HG02678 (cell line): Measurements from ENCODE around the gene TRA2B.

Experiments used
- ATAC-seq: cut with Tn5 transposase; IDR thresholded peaks from one replicate; pipeline ENCODE4 v1.9.1; 2021; ENCODE audit warnings: mild to moderate bottlenecking, moderate library complexity; ENCODE audit not compliant: unreplicated experiment

The TRA2B gene

DNA sequence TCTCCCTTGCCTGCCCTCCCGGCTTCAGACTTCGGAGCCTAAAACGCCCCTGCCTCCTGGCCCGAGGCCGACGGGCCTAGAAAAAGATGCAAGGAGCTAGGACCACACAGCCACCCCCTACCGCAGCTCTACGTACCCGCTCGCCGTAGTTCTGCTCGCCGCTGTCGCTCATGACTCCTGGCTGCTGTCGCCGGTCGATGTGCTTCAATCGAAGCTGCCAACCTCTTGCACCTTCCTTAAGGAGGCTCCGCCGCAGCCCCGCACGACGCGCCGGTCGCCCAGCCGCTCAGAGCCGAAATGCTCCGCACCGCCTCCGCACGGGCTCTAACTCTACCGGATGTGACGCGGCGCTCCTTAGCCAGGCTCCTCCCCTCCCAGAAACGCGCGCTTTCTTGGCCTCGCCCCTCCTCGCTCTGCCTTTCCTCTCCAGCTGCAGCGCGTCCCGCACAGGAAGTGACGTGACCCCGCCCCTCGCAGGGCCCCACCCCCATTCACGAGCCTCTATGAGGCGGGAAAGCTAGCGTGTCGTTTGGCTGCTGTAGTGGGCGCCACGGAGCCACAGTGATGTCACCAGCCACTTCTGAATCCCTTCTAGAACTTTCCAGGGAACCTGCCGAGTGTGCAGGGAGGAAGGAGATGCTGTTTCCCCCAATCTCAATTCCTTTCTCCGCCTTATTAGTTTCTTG, at the start of gene TRA2B:
Gene TRA2B, minus strand, starts transcription at position 326 of the 686 bp plus-strand sequence. Its CDS starts 154 bp downstream, at position 172.
- peak; percentile 93 for ATAC-seq

DNA sequence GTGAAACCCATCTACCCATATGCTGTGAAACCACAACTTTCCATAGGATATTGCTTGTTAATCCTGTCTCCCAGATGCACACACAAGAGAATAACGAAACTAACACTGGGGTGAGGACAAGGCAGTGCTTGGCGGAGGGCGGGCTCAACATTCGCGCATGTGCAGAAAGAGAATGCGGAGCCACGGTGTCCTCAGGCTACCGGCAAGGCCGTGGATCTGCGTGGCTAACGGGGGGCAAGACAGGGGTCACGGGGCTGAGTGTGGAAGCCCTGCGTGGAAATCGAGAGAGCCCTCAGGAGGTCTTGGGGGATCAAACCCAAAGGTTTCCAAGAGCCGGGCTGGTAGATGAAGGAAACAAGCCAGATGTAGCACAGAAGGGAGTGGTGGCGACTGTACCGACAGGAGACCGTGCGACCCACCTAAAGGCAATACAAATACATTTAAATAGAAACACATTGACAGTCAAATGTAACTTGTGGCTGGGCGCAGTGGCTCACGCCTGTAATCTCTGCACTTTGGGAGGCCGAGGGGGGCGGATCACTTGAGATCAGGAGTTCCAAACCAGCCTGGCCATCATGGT, 48.5 kb upstream of the TRA2B start:
- ATAC-seq: no peak

DNA sequence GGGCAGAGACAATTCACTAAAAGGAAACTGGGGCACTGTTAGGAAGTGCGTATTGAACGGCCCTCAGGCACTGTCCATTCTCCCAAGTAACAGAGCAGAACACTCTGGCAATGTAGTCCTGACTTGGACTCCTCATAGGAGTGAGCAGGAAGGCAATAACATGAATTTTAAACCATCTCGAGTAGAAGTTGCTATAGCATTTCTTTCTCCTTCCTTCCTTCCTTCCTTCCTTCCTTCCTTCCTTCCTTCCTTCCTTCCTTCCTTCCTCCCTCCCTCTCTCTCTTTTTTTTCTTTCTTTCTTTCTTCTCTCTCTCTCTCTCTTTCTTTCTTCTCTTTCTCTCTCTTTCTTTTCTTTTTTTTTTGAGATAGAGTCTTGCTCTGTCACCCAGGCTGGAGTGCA, 46.4 kb upstream of the TRA2B start:
- ATAC-seq: no peak

DNA sequence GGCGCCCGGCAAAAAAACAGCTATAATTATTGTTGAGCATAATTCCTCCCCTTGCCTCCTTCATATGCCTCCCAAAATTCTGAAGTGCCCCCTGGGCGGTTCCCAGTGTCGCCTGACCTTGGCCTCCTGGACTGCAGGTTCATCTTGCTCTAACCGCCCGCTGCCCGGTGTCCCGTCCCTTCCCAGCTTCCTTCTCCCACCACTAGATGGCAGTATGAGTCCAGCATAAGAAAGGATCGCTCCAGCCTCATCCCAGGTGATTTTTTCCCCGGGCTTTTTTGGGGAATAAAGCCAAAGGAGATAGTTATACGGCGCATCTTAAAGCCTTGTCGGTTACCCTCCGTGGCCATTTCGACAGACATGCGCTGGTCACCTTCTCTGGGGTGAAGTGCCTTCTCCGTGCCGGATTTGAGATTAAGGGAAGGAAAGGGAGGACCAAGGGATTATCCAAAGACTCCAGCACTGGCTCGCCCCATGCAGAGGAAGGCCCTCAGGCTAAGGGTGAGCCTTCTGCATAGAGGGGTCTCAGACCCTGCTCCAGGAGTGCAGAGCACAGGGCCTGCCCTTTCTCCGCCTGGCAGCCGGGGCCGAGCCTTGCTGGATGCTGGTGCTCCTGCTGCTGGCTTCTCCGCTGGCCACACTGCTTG, 45.8 kb upstream of the TRA2B start:
- no peak for ATAC-seq

DNA sequence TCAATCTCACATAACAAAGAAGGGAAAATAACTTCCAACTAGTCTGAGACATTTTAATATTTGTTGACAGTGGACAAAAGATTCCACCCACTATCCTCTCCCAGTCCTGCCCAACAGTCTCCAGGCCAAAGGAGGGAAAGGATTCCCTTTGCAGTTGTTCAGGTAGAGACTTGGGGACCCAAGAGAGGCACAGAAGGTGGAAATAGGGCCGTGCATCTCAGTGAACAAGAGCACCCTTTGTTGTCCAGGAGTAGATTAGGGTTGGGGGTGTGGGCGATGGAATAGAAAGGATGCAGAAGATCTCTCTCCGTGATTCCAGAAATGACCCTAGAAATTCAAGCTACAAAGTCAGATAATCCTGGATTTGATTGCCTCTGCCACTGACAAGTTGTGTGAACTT, 44.8 kb upstream of the TRA2B start:
- ATAC-seq: no peak

DNA sequence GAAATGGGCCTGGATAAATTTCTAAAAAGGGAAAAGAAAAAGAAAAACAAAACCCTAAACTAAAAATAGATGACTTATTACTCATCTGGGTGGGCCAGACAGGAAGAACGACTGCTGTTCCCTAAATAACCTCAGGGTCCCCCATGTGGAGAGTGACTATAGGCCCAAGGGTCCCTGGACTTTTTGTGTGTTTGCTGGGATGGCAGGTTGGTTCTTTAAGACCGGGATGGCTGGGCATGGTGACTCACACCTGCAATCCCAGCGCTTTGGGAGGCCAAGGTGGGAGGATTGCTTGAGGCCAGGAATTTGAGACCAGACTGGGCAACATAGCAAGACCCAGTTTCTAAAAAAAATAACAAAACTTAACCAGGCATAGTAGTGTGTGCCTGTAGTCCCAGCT, 43.8 kb upstream of the TRA2B start:
- no peak for ATAC-seq

DNA sequence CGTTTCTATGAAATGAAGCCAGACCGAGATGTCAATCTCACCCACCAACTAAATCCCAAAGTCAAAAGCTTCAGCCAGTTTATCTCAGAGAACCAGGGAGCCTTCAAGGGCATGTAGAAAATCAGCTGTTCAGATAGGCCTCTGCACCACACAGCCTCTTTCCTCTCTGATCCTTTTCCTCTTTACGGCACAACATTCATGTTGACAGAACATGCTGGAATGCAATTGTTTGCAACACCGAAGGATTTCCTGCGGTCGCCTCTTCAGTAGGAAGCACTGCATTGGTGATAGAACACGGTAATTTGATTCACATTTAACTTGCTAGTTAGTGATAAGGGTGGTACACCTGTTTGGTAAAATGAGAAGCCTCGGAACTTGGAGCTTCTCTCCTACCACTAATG, 41.9 kb upstream of the TRA2B start:
- no peak for ATAC-seq

DNA sequence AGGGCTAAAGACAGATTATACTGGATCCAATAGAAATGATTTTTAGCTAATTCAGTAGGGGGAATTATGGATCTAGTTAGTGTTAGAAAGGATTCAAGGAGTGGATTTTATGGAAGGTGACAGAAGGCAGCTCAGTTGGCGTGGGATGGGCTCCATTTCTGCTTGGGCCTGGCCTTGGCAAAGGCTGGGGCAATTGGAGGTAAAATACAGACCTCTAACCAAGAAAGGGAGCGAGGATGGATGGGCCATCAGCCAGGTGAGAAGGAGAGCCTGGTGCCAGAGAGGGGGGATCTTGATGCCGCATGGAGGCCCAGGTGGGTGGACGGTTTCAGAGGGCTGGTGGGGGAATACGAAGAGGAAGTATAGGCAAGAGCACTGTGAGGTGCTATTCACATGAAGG, 40.7 kb upstream of the TRA2B start:
- no peak for ATAC-seq

DNA sequence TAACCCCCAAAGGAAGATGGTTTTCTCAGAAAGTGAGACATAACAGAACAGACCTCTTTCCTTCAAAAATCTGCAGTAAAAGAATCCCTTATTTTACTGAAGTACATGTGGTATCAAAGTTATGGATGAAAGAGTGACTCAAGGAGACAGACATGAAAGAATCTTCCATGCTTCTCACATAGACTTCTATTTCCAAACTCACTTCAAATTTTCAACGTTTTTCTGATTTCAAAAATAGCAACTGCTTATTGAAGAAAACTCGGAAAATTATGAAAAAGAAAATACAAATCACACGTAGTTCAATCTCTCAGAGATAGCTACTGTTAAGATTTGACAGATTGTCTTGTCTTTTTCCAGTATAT, 39.8 kb upstream of the TRA2B start:
- no peak for ATAC-seq

DNA sequence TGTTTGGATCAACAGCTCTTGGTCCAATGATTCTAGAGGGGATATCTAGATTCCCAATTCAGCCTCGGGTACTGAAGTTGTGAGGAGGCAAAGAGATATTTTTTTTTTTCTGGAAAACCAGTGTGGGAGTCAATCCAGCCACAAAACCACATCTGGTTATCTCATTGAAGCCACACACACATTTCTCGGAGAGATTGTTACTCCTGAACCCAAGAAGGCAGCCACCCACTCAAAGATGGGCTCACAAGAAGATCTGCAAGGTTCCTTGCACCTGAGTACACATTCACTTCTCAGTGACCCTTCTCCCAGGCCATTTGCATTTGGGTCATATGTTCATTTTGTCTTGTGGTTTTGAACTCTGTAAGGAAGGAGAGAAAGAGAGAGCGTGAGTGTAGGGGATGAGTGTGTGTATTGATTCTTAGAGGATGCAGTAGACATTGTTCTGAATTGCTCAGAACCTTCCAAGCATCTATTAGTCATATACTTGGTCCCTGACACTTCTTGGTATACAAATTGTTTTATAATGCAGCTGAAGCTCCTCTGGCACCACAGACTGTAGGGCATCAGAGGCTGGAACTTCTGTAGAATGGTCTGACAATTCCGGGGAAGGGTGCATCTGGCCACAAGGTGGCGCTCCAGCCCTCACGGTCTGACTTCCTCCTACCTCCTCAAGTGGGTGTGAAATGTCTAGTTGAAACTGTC, 39.3 kb upstream of the TRA2B start:
- ATAC-seq: peak; percentile 85

DNA sequence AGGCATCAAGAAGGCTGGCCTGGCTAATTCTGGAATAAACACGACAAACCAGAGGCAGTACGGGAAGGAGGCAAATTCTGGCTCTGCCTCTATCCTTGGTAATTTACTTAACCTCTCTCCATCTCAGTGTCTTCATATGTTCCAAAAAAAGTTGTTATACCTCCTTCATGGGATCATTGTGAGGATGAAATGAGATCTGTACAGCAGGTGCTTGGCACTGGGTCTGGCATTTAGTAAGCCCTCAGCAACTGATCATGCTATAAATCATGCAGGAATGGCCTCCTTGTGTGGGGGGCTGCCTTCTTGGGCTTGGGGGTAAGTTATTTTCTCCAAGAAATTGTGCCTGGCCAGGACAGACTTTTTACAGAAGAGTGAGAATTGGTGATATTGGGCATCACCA, 38.3 kb upstream of the TRA2B start:
- no peak for ATAC-seq

DNA sequence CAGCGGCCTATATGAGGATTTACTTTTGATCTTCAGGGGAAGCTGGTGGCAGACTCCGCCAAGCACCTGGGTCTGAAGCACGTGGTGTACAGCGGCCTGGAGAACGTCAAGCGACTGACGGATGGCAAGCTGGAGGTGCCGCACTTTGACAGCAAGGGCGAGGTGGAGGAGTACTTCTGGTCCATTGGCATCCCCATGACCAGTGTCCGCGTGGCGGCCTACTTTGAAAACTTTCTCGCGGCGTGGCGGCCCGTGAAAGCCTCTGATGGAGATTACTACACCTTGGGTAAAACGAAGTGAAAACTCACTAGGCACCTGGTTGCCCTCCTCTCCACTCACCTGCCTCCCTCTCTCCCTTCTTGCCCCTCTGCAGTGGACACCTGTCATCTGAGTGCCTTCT, 33.8 kb upstream of the TRA2B start:
- ATAC-seq: no peak

DNA sequence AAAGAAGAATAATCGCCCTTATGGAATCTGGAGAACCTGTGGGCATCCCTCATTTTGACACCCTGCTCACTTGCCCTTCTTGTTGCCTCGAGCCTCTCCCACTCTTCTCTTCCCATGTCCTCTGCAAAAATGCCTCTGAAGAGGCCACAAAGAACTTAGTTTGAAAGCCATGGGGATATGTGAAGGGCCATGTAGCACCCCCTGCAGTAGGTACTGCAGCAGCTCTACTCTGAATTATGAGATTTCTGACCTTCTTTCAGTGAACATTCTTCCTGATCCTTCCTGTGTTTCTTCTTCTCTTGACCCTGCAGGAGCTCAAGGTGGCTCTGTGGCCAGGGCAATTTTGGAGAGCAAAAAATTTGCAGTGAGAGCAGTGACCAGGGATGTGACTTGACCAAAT, 30.4 kb upstream of the TRA2B start:
- ATAC-seq: no peak

DNA sequence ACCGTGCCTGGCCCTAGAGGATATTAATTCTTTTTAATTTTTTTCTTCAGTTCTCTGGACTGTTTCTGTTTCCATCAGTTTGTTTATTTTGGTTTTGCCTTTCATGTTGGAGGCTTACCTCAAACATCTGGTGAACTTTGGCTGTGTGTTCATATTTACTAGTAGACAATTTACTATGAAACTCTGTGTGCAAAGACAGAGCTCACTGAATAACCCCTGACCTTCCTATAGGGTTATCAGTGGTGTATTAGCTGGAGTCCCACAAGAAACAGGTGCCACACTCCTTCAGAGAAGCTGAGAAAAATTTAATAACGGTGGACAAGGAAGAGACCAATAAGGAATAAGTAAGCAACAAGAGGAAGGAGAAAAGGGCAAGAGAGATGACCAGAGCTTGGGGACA, 28.8 kb upstream of the TRA2B start:
- ATAC-seq: no peak

DNA sequence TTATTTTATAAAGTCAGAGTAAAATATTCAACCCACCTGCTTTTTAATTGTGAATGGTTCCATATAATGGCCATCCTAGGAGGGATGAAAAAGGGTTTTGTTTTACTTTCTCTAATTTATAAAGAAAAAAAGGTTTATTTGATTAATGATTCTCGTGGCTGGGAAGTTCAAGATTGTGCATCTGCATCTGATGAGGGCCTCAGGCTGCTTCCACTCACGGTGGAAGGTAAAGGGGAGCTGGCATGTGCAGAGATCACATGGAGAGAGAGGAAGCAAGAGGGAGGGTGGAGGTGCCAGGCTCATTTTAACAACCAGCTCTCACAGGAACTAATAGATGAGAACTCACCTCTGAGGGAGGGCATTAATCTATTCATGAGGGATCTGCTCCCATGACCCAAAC, 27.7 kb upstream of the TRA2B start:
- ATAC-seq: no peak

DNA sequence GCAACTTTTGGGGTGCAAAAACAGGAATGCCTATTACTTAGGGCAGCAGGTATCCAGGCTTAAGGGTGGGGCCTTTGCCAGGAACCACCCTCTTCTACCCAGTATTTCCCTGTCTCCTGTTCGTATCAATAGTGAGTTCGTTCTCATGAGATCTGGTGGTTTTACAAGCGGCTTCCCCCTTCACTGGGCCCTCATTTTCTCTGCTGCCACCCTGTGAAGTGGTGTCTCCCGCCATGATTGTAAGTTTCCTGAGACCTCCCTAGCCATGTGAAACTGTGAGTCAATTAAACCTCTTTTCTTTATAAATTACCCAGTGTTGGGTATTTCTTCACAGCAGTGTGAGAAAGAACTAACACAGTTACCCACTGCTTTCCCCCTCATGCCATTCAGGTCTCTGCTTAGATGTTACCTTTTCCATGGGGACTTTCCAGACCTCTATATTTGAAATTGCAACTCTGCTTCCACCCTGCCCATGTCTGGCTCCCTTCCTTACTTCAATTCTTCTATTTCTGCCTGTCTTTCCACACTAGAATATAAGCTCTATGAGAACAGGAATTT, 23.9 kb upstream of the TRA2B start:
- ATAC-seq: no peak

DNA sequence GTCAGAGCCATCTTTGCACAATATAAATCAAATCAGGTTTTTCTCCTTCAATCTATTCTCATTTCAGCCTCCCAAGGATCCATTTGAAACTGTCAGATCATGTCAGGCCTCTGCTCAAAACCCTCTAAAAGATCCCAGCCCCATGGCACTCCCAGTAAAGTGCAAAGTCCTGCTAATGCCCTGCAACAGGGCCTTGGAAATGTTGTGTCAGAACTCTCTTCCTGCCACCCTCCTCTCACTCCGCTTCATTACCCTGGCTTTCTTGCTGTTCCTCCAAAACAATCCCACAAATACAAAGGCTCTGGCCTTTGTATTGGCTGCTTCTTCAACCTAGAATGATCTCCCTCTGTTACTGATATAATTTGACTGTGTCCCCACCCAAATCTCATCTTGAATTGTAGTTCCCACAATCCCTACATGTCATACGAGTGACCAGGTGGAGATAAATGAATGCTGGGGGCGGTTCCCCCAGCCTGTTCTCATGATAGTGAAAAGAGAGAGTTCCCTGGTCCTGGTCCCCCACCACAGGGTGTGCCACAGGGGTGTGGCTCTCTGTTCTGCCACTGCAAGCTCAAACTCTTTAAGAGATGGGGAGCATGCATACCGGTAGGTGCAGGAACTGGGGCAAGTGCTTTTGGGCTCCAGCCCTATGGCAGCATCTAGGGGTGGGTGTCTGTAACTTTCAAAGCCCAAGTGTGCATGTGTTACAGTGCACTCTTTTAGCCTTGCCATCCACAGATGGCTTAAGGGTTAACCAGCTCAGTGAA, 22.9 kb upstream of the TRA2B start:
- ATAC-seq: no peak

DNA sequence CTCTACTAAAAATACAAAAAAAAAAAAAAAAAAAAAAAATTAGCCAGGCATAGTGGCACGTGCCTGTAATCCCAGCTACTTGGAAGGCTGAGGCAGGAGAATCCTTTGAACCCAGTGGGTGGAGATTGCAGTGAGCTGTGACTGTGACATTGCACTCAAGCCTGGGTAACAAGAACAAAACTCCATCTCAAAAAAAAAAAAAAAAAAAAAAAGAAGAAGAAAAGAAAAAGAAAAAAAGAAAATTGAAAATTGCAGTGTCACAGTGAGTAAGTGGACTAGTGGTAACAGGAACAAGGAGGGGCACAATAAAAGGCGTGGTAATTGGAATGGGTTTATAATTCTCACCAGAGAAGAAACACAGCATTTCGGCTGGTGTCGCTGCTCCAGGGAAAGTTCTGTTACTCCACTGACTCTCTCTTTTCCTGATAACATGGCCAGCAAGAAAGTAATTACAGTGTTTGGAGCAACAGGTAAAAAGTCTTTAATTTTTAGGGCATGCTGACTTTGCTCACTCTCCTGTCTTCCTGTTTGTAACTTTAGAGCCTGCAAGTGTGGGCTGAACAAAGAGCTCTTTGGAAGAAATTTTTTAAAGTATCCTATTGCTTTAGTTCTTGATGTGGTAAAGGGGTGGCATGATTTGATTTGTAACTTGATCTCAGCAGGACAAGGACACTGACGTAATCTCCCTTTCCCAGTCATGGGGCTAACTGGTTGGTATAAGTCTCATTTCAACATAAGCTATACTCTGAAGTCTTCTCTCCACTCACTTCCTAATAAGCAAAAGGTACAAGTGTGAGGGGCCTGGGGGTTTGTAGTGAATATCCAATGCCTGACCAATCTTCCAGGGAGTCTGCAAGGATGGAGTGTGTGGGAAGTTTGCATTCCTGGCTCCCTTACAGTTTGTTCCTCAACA, 22.1 kb upstream of the TRA2B start:
- no peak for ATAC-seq

DNA sequence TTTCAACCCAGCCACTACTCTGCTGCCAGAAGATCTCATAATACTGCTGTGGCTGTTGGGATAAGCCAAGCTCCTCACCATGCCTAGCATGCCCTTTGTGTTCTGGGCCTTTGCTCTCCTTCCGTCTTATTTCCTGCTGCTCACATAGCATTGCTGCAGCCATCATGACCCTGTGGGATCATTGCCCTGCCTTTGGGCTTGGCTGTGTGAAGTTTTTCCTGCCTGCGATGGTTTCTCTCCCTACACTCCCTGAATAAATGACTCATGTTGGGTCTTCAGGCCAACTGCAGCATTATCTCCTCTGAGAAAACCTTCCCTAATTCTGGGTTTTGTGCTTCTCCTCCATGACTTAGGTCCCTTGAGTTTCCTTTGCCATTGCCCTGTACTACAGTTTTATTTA, 20.8 kb upstream of the TRA2B start:
- ATAC-seq: no peak

DNA sequence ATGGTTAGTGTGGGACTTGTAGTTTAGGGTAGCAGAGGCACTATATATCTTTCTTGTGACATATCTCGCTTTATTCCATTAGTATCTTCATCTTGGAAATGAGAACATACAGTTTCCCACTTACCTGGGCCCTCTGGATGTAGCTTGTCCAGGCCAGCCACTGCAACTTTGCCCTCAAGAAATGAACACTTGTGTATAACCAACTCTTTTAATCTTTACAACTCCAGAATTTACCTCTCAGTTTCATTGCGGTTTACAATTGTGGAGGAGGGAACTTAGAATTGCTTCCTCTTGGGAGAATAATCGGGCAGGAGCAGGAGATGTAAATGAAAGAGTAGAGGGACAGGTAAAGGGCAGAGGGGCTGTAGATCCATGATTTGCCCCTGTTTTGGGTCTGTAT, 18.4 kb upstream of the TRA2B start:
- ATAC-seq: no peak
